SHP77 treated with DMSO at 0.1 percent for 48 hours (cell line): Measurements from ENCODE around the gene PER3.
"Not testable (repeated sequence)": the region's sequence is repeated elsewhere in the genome, so short reads cannot be mapped to it uniquely, and the experiment has no call there.

ENCODE experiments used
- DNase-seq: peaks from one replicate; lab custom pipeline; 2025; lab: John Stamatoyannopoulos, UW

PER3 gene

GRCh38 chr1:7780976-7781375, 3.1 kb upstream of the PER3 start:
- no peak for DNase-seq

GRCh38 chr1:7781501-7781900, 2.6 kb upstream of the PER3 start:
- no peak for DNase-seq

- no peak for DNase-seq
These were observed 2.1 kb upstream of the PER3 start for GRCh38 chr1:7781923-7782495.

GRCh38 chr1:7783178-7783711, 846 bp upstream of the PER3 start:
- DNase-seq = peak; percentile 3

GRCh38 chr1:7784492-7785071, 491 bp downstream of the PER3 start:
- no peak for DNase-seq

- no peak for DNase-seq
These were observed 1.0 kb downstream of the PER3 start for GRCh38 chr1:7785108-7785507.

GRCh38 chr1:7786795-7787194, 2.7 kb downstream of the PER3 start:
- no peak for DNase-seq

GRCh38 chr1:7789828-7790227, 5.7 kb downstream of the PER3 start:
- DNase-seq = no peak

- not testable (repeated sequence) for DNase-seq
These were observed 6.9 kb downstream of the PER3 start for GRCh38 chr1:7791027-7791426.

- DNase-seq = no peak
These were observed 11.3 kb downstream of the PER3 start for GRCh38 chr1:7795406-7795805.

GRCh38 chr1:7805460-7805859, 21.4 kb downstream of the PER3 start:
- DNase-seq = no peak

GRCh38 chr1:7808253-7808844, 24.3 kb downstream of the PER3 start:
- DNase-seq = no peak

- DNase-seq = no peak
These were observed 25.7 kb downstream of the PER3 start for GRCh38 chr1:7809742-7810141.

GRCh38 chr1:7810395-7810794, 26.3 kb downstream of the PER3 start:
- DNase-seq = peak; percentile 8

GRCh38 chr1:7811476-7811875, 27.4 kb downstream of the PER3 start:
- no peak for DNase-seq

- no peak for DNase-seq
These were observed 29.7 kb downstream of the PER3 start for GRCh38 chr1:7813677-7814373.

GRCh38 chr1:7821282-7821681, 37.2 kb downstream of the PER3 start:
- no peak for DNase-seq

GRCh38 chr1:7824701-7825100, 40.6 kb downstream of the PER3 start:
- no peak for DNase-seq

GRCh38 chr1:7826363-7826762, 42.3 kb downstream of the PER3 start:
- DNase-seq = no peak

GRCh38 chr1:7827126-7827955, 43.2 kb downstream of the PER3 start:
- DNase-seq = no peak

- DNase-seq = no peak
These were observed 47.4 kb downstream of the PER3 start for GRCh38 chr1:7831458-7831857.

- no peak for DNase-seq
These were observed 48.9 kb downstream of the PER3 start for GRCh38 chr1:7833035-7833434.
